ENCODE measurements around the gene PGM3. TPM values are rescaled to one million over a fixed set of nuclear protein-coding genes. Genes with fewer than 3 reads are reported as not detected.

PGM3 gene
- total and polyA plus RNA-seq, 2 experiments from 2014 or later, result 74.4 to 131 TPM

DNA sequence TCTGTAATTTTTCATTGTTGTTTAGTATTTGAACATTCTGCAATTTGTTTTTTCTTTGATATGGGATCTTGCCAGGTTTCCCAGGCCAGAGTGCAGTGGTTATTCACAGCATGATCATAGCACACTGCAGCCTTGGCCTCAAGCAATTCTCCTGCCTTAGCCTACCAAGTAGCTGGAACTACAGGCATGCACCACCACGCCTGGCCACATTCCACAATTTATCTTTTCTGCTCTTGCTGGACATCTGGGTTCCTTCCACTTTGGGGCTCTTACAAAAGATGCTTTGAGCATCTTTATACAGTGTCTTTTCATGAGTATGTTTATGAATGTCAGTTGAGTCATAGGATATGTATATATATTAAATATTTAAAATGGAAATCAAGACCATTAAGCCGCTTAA lies 42.0 kb downstream of the PGM3 start:
- TF ChIP-seq EZH2 (IDR thresholded peaks at IDR 0.05; ENCODE audit: insufficient read depth, poor library complexity, severe bottlenecking), result no peak
- no peak for TF ChIP-seq EZH2phosphoT487 (IDR thresholded peaks at IDR 0.05; ENCODE audit: insufficient read depth, low read depth)
- DNase-seq, result no peak
- in situ Hi-C loops (cut with MboI), result no loop called here
- no peak overlapping the region for H3K4me3 ChIP-seq
- H3K36me3 ChIP-seq (ENCODE audit: low read depth), result peaks cover 16% of the 10 kb centered on the region
- no peaks in the 10 kb centered on the region for H3K79me2 ChIP-seq (ENCODE audit: insufficient read depth)
- no peaks in the 10 kb centered on the region for H4K20me1 ChIP-seq (ENCODE audit: insufficient read depth)
- no peak overlapping the region for H3K4me2 ChIP-seq (ENCODE audit: unreplicated experiment)
- H3K4me1 ChIP-seq (ENCODE audit: insufficient read depth), result no peaks in the 10 kb centered on the region
- no peaks in the 10 kb centered on the region for H3K27me3 ChIP-seq (replicated peaks; ENCODE audit: insufficient read depth)
- WGBS, 2 experiments (ENCODE audit: low coverage in 1 of 2, low lambda C conversion rate in 2 of 2, missing lambda C conversion rate in 2 of 2), result 97 to 99% methylated on average over 2 of the region's 2 CpGs
- H3K9me3 ChIP-seq (ENCODE audit: low read depth), result no peaks in the 10 kb centered on the region
- H3F3A ChIP-seq (ENCODE audit: insufficient read depth), result no peaks in the 10 kb centered on the region
- no peak overlapping the region for H3K9ac ChIP-seq
- H2AFZ ChIP-seq, result no peak overlapping the region
- H3K9me2 ChIP-seq (ENCODE audit: insufficient read depth), result no peaks in the 10 kb centered on the region
- H3K27ac ChIP-seq, result no peak overlapping the region

DNA sequence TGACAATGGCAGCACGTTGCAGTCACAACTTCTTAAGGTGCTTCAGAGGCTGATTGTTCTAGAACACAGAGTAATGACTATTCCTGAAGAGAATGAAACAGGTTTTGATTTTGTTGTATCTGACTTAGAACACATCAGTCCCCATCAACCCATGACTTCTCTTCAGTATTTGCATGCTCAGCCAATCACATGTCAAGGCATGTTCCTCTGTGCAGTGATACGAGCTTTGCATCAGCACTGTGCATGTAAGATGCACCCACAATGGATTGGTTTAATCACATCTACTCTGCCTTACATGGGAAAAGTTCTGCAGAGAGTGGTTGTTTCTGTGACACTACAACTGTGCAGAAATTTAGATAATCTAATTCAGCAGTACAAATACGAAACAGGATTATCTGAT lies 54.3 kb downstream of the PGM3 start:
- in situ Hi-C loops (cut with MboI), result no loop called here
- no peak for DNase-seq
- no peaks in the 10 kb centered on the region for H3K9me2 ChIP-seq (ENCODE audit: insufficient read depth)
- H3K4me1 ChIP-seq (ENCODE audit: insufficient read depth), result no peaks in the 10 kb centered on the region
- H3K4me3 ChIP-seq, result no peak overlapping the region
- H3K36me3 ChIP-seq (ENCODE audit: low read depth), result peaks cover 44% of the 10 kb centered on the region
- H3F3A ChIP-seq (ENCODE audit: insufficient read depth), result no peaks in the 10 kb centered on the region
- no peaks in the 10 kb centered on the region for H4K20me1 ChIP-seq (ENCODE audit: insufficient read depth)
- no peaks in the 10 kb centered on the region for H3K9me3 ChIP-seq (ENCODE audit: low read depth)
- H3K27ac ChIP-seq, result no peak overlapping the region
- no peak for TF ChIP-seq EZH2phosphoT487 (IDR thresholded peaks at IDR 0.05; ENCODE audit: insufficient read depth, low read depth)
- no peak for TF ChIP-seq EZH2 (IDR thresholded peaks at IDR 0.05; ENCODE audit: insufficient read depth, poor library complexity, severe bottlenecking)
- H3K27me3 ChIP-seq (replicated peaks; ENCODE audit: insufficient read depth), result no peaks in the 10 kb centered on the region
- H3K4me2 ChIP-seq (ENCODE audit: unreplicated experiment), result no peak overlapping the region
- H3K79me2 ChIP-seq (ENCODE audit: insufficient read depth), result no peaks in the 10 kb centered on the region
- no peak overlapping the region for H2AFZ ChIP-seq
- 96 to 100% methylated on average over 3 of the region's 3 CpGs for WGBS, 2 experiments (ENCODE audit: low coverage in 1 of 2, low lambda C conversion rate in 2 of 2, missing lambda C conversion rate in 2 of 2)
- H3K9ac ChIP-seq, result no peak overlapping the region

DNA sequence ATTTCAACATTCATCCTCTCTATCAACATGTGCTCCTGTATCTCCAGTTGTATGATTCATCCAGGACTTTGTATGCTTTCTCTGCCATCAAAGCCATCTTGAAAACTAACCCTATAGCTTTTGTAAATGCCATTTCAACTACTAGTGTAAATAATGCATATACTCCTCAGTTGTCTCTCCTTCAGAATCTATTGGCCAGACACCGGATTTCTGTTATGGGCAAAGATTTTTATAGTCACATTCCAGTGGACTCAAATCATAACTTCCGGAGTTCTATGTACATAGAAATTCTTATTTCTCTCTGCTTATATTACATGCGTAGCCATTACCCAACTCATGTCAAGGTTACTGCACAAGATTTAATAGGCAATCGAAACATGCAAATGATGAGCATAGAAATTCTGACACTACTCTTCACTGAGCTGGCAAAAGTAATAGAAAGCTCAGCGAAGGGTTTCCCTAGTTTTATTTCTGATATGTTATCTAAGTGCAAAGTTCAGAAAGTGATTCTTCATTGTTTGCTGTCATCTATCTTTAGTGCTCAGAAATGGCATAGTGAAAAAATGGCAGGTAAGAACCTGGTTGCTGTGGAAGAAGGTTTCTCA lies 54.8 kb downstream of the PGM3 start:
- Histone ChIP-seq H4K20me1 (ENCODE audit: insufficient read depth) (no peaks in the 10 kb centered on the region), H3K36me3 (ENCODE audit: low read depth) (peaks cover 39% of the 10 kb centered on the region), H3K9me3 (ENCODE audit: low read depth) (no peaks in the 10 kb centered on the region), H3K4me1 (ENCODE audit: insufficient read depth) (no peaks in the 10 kb centered on the region), H3K4me3 (no peak overlapping the region), H3K4me2 (ENCODE audit: unreplicated experiment) (no peak overlapping the region), H2AFZ (no peak overlapping the region), H3F3A (ENCODE audit: insufficient read depth) (no peaks in the 10 kb centered on the region), H3K79me2 (ENCODE audit: insufficient read depth) (no peaks in the 10 kb centered on the region), H3K9ac (no peak overlapping the region), H3K27me3 (replicated peaks; ENCODE audit: insufficient read depth) (no peaks in the 10 kb centered on the region), H3K9me2 (ENCODE audit: insufficient read depth) (no peaks in the 10 kb centered on the region), H3K27ac (no peak overlapping the region)
- no peak for TF ChIP-seq EZH2phosphoT487 (IDR thresholded peaks at IDR 0.05; ENCODE audit: insufficient read depth, low read depth)
- TF ChIP-seq EZH2 (IDR thresholded peaks at IDR 0.05; ENCODE audit: insufficient read depth, poor library complexity, severe bottlenecking), result no peak
- 94% methylated on average over 5 of the region's 5 CpGs for WGBS, 2 experiments (ENCODE audit: low coverage in 1 of 2, low lambda C conversion rate in 2 of 2, missing lambda C conversion rate in 2 of 2)
- in situ Hi-C loops (cut with MboI), result no loop called here
- DNase-seq, result no peak

DNA sequence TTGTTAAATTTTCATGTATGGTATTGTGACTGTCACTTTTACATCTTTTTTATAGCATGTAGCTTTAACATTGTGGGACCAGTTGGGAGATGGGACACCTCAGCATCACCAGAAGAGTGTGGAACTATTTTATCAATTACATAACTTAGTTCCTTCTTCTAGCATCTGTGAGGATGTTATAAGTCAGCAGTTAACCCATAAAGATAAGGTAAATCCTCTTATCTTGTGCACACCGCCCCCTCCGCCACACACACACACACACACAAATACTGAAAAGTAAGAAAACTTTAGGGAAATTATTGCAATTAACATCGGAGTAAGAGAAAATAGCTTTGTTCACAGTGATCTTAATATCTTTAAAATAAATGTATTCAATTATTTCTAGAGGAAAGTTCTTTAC lies 60.9 kb downstream of the PGM3 start:
- Histone ChIP-seq H3F3A (ENCODE audit: insufficient read depth) (no peaks in the 10 kb centered on the region), H3K9me3 (ENCODE audit: low read depth) (no peaks in the 10 kb centered on the region), H3K79me2 (ENCODE audit: insufficient read depth) (no peaks in the 10 kb centered on the region), H3K9ac (no peak overlapping the region), H3K9me2 (ENCODE audit: insufficient read depth) (no peaks in the 10 kb centered on the region), H3K4me2 (ENCODE audit: unreplicated experiment) (no peak overlapping the region), H3K4me3 (no peak overlapping the region), H4K20me1 (ENCODE audit: insufficient read depth) (no peaks in the 10 kb centered on the region), H3K27ac (no peak overlapping the region), H2AFZ (no peak overlapping the region), H3K27me3 (replicated peaks; ENCODE audit: insufficient read depth) (no peaks in the 10 kb centered on the region), H3K36me3 (ENCODE audit: low read depth) (peaks cover 29% of the 10 kb centered on the region), H3K4me1 (ENCODE audit: insufficient read depth) (peaks cover 11% of the 10 kb centered on the region; the same call in 1 of the 2 replicates)
- 90 to 94% methylated on average over 3 of the region's 3 CpGs for WGBS, 2 experiments (ENCODE audit: low coverage in 1 of 2, low lambda C conversion rate in 2 of 2, missing lambda C conversion rate in 2 of 2)
- no peak for DNase-seq
- in situ Hi-C loops (cut with MboI), result no loop called here
- TF ChIP-seq EZH2 (IDR thresholded peaks at IDR 0.05; ENCODE audit: insufficient read depth, poor library complexity, severe bottlenecking), result no peak
- TF ChIP-seq EZH2phosphoT487 (IDR thresholded peaks at IDR 0.05; ENCODE audit: insufficient read depth, low read depth), result no peak
